WERI-Rb-1 (cell line): ENCODE data around the gene KCNH3.

Source experiments
- DNase-seq: peaks from one replicate; pipeline ENCODE4 v3.0.0-alpha.2; 2020
- H3K27ac ChIP-seq: fragments of 250-450 bp; sonication (Bioruptor Pico); 2 replicates; pipeline ENCODE4 v1.5.1; 2020; ENCODE audit warnings: mild to moderate bottlenecking, moderate library complexity
- H3K27me3 ChIP-seq: fragments of 250-450 bp; sonication (Bioruptor Pico); 2 replicates; pipeline ENCODE4 v1.5.1; 2021; ENCODE audit warnings: mild to moderate bottlenecking, low read depth, moderate library complexity; ENCODE audit not compliant: insufficient read depth, severe bottlenecking
- H3K36me3 ChIP-seq: fragments of 250-450 bp; sonication (Bioruptor Pico); 2 replicates; pipeline ENCODE4 v1.5.1; 2020; ENCODE audit warnings: mild to moderate bottlenecking, moderate library complexity
- H3K4me3 ChIP-seq: 2 replicates; pipeline ENCODE4 v1.5.1; 2011; ENCODE audit warnings: low read depth, mild to moderate bottlenecking, control low read depth, low read length
- H3K9me3 ChIP-seq: fragments of 250-450 bp; sonication (Bioruptor Pico); 2 replicates; pipeline ENCODE4 v1.5.1; 2021; ENCODE audit warnings: mild to moderate bottlenecking, moderate library complexity; ENCODE audit not compliant: severe bottlenecking
- TF ChIP-seq, protein P1 (sequence below): IDR thresholded peaks from 2 replicates; pipeline ENCODE4 v1.5.1; 2011; ENCODE audit warnings: low read depth, mild to moderate bottlenecking, control low read depth, inconsistent platforms, low read length

KCNH3 gene

DNA sequence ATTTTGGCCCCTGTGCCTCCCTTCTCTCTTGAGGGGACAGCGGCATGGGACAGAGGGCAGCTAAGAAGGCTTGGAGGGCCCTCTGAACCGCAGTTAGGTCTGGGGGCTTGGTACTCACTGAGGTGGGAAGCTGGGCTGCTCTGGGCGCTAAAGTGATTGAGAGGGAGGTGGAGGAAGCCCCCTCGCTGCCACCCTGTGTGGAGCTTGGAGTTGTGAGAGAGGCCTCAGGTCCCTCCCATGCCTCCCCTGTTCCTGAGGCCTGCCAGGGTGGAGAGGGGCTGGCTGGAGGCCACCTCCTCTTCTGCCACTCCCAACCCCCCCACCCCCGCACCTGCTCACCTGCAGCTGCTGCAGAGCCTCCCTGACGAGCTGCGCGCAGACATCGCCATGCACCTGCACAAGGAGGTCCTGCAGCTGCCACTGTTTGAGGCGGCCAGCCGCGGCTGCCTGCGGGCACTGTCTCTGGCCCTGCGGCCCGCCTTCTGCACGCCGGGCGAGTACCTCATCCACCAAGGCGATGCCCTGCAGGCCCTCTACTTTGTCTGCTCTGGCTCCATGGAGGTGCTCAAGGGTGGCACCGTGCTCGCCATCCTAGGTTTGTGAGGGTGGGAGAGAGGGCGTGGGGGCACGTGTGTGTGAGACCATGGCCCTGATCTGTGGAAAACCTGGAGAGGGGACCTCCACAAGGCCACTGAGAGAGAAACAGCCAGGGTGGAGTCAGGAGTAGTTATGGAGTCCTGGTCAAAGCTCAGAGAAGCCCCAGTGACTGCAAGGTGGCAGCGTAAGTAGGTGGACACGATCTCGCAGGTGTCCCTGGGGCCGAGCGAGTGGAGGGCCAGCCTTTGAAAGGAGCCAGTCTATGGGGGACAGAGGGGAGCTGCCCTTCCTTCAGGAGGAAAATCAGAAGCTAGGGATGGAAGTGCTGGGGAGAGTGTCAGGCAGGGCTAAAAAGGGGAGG lies 11.2 kb downstream of the KCNH3 start:
- no peak overlapping the region for H3K4me3 ChIP-seq
- H3K27me3 ChIP-seq: no peaks in the 10 kb centered on the region
- no peaks in the 10 kb centered on the region for H3K9me3 ChIP-seq
- H3K27ac ChIP-seq: no peak overlapping the region
- TF ChIP-seq, protein P1, sequence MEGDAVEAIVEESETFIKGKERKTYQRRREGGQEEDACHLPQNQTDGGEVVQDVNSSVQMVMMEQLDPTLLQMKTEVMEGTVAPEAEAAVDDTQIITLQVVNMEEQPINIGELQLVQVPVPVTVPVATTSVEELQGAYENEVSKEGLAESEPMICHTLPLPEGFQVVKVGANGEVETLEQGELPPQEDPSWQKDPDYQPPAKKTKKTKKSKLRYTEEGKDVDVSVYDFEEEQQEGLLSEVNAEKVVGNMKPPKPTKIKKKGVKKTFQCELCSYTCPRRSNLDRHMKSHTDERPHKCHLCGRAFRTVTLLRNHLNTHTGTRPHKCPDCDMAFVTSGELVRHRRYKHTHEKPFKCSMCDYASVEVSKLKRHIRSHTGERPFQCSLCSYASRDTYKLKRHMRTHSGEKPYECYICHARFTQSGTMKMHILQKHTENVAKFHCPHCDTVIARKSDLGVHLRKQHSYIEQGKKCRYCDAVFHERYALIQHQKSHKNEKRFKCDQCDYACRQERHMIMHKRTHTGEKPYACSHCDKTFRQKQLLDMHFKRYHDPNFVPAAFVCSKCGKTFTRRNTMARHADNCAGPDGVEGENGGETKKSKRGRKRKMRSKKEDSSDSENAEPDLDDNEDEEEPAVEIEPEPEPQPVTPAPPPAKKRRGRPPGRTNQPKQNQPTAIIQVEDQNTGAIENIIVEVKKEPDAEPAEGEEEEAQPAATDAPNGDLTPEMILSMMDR: no peak
- no peaks in the 10 kb centered on the region for H3K36me3 ChIP-seq
- DNase-seq: no peak

DNA sequence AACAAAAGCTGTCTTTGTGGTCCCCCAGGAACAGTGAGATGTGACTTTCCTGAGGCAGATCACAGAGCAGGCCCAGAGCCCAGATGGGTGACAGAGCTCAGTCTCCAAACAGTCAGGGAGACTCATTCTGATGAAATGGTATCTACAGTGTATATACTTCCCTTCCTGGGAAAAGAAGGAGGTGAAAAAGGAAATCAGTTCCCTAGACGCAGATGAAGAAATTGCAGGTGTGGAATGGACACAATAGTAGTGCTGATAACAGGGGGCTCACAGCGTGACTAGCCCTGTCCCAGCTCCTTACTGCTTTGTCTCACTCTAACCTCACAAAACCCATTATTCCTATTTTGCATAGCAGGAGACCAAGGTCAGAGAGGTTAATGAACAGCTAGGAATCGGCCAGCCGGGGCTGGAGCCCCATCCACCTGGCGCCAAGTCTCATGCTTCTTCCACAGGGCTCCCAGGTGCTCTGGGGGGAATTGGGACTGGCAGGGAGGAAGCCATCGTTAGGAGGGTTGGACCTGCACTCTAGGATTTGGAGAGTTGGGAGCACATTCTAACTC lies 11.9 kb downstream of the KCNH3 start:
- DNase-seq: no peak
- TF ChIP-seq, protein P1: no peak

DNA sequence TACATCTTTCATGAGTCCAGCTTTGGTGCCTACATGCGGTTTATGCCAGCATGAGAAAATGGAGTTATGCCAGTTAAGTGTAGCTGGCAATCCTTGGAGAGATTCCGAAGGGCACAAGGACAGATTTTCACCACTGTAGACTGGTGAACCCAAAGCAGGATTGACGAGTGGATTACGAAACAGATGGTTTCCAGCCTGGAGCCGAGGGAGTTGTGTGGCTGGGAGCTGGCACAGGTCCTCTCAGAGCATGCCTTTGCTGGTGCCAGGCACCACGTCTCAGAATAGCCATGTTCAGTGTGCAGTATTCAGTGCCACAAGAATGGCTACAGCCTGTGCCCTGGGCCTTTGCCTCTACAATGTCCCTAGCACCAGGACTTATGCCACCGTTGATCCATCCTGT lies 13.2 kb downstream of the KCNH3 start:
- H3K4me3 ChIP-seq: no peak overlapping the region
- no peak overlapping the region for H3K27ac ChIP-seq
- no peaks in the 10 kb centered on the region for H3K27me3 ChIP-seq
- TF ChIP-seq, protein P1: no peak
- H3K36me3 ChIP-seq: peaks cover 13% of the 10 kb centered on the region
- DNase-seq: no peak
- H3K9me3 ChIP-seq: no peaks in the 10 kb centered on the region

More for the DNA sequence above, 11.9 kb downstream of the KCNH3 start:
- Histone ChIP-seq H3K36me3 (peaks cover under 1% of the 10 kb centered on the region), H3K27ac (no peak overlapping the region), H3K9me3 (no peaks in the 10 kb centered on the region), H3K4me3 (no peak overlapping the region), H3K27me3 (no peaks in the 10 kb centered on the region)

DNA sequence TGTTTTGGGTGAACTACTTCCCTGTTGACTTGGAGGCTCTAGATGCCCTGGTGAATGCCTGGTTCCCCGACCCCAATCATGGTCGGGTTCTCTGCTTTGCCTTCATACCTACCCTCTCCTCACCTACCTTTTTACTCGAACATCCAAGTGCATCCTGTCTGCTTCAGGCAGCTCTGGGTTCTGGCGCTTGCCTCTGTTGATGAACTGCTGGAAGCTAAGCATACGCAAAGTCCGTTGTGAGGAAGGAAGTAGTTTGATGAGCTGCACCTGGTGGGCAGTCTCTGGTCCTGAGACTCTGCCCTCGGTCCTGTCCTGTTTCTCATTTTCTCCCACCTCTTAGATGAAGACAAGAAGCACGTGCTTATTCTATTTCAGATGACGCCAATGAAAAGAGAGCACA lies 13.6 kb downstream of the KCNH3 start:
- no peak for DNase-seq
- no peak overlapping the region for H3K4me3 ChIP-seq
- no peaks in the 10 kb centered on the region for H3K27me3 ChIP-seq
- H3K27ac ChIP-seq: no peak overlapping the region
- no peaks in the 10 kb centered on the region for H3K9me3 ChIP-seq
- TF ChIP-seq, protein P1: no peak
- peaks cover 17% of the 10 kb centered on the region for H3K36me3 ChIP-seq

DNA sequence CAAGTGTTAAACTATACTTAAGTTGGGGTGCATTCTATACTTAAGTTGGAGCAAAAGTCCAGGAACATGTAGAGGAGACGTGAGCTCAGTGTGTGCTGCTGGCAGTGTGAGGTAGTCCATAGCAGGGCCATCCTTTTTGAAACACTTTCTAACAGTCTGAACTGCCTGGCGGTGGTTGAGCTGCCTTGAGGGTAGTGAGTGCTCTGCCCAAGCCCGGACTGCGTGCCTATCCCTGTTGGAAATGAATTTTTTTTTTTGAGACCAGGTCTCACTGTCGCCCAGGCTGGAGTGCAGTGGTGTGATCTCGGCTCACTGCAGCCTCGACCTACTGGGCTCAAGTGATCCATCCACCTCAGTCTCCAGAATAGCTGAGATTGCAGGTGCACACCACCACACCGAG lies 14.1 kb downstream of the KCNH3 start:
- Histone ChIP-seq H3K27me3 (no peaks in the 10 kb centered on the region), H3K27ac (no peak overlapping the region), H3K4me3 (no peak overlapping the region), H3K36me3 (peaks cover 22% of the 10 kb centered on the region), H3K9me3 (no peaks in the 10 kb centered on the region)
- TF ChIP-seq, protein P1: no peak
- no peak for DNase-seq
